OCI-LY3 (cell line): ENCODE data around the gene ERLEC1.

ENCODE experiments used
- EZH2phosphoT487 ChIP-seq: fragments of 200-600 bp; shearing (Covaris generic); IDR thresholded peaks from 2 replicates; pipeline ENCODE4 v1.6.1; 2018; ENCODE audit warnings: antibody characterized with exemption, mixed run types, low read depth
- TF ChIP-seq, protein P1 (sequence below): fragments of 200-600, 300-600 bp; sonication (generic); IDR thresholded peaks from 2 replicates; pipeline ENCODE4 v1.5.1; 2014; ENCODE audit warnings: antibody characterized with exemption, low read length, low read depth

DNA sequence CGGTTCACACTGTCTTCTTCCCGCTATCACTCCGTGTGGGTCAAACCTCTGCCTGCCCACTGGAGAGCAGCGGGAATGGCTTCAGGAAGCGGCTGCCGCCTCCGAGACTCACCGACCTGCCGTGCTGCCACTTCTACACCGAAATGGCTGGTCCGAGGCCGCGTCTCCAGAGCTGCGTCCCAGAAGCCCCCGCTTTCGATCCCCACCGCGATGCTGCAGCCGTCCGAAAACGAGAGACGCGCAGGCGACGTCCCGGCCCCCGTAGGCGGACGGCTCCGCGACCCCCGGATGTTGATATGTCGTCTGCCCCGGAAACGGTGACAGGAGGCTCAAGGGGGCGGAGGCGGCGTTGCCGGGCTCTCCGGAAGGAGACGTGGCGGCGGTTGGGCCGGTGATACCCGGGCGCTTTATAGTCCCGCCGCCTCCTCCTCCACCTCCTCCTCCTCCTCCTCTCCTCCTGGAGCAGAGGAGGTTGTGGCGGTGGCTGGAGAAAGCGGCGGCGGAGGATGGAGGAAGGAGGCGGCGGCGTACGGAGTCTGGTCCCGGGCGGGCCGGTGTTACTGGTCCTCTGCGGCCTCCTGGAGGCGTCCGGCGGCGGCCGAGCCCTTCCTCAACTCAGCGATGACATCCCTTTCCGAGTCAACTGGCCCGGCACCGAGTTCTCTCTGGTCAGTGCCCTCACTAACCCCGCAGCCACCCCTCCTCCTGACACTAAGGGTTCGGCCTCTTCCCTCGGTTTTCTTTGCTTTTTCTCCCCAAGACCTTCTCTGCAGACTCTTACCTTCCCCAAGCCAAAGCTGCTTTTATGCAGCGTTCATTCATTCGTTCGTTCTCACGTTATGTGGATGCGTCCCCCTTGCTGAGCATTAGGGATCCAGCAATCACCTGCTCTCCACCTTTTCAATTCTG is at the start of gene ERLEC1, which contains the start of gene ASB3:
- TF ChIP-seq, protein P1, sequence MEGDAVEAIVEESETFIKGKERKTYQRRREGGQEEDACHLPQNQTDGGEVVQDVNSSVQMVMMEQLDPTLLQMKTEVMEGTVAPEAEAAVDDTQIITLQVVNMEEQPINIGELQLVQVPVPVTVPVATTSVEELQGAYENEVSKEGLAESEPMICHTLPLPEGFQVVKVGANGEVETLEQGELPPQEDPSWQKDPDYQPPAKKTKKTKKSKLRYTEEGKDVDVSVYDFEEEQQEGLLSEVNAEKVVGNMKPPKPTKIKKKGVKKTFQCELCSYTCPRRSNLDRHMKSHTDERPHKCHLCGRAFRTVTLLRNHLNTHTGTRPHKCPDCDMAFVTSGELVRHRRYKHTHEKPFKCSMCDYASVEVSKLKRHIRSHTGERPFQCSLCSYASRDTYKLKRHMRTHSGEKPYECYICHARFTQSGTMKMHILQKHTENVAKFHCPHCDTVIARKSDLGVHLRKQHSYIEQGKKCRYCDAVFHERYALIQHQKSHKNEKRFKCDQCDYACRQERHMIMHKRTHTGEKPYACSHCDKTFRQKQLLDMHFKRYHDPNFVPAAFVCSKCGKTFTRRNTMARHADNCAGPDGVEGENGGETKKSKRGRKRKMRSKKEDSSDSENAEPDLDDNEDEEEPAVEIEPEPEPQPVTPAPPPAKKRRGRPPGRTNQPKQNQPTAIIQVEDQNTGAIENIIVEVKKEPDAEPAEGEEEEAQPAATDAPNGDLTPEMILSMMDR: no peak
- no peak for TF ChIP-seq EZH2phosphoT487
